GM19023 (cell line): ENCODE measurements around the gene NABP1.

Experiments used
- ATAC-seq: cut with Tn5 transposase; IDR thresholded peaks from one replicate; pipeline ENCODE4 v1.9.1; 2021; ENCODE audit warnings: mild to moderate bottlenecking, moderate library complexity; ENCODE audit not compliant: unreplicated experiment

NABP1 gene

GRCh38 chr2:191678437-191679100 lies 633 bp downstream of the NABP1 start:
- peak; percentile 11 for ATAC-seq

GRCh38 chr2:191679818-191680600 lies 2.1 kb downstream of the NABP1 start:
- no peak for ATAC-seq

GRCh38 chr2:191680639-191681038 lies 2.7 kb downstream of the NABP1 start:
- no peak for ATAC-seq

- no peak for ATAC-seq
Observed at GRCh38 chr2:191682126-191682525, 4.2 kb downstream of the NABP1 start.

GRCh38 chr2:191686066-191686465 lies 8.1 kb downstream of the NABP1 start:
- ATAC-seq: no peak

GRCh38 chr2:191686729-191687128 lies 8.8 kb downstream of the NABP1 start:
- no peak for ATAC-seq

- ATAC-seq: no peak
Observed at GRCh38 chr2:191687867-191688266, 9.9 kb downstream of the NABP1 start.

- no peak for ATAC-seq
Observed at GRCh38 chr2:191688934-191689695, 11.2 kb downstream of the NABP1 start.

GRCh38 chr2:191690327-191690726 lies 12.4 kb downstream of the NABP1 start:
- no peak for ATAC-seq

- peak; percentile 62 for ATAC-seq
Observed at GRCh38 chr2:191691016-191691735, 13.2 kb downstream of the NABP1 start.

- ATAC-seq: no peak
Observed at GRCh38 chr2:191691898-191692297, 14.0 kb downstream of the NABP1 start.

GRCh38 chr2:191692502-191693115 lies 14.7 kb downstream of the NABP1 start:
- no peak for ATAC-seq

GRCh38 chr2:191693166-191693565 lies 15.2 kb downstream of the NABP1 start:
- ATAC-seq: no peak

- peak; percentile 41 for ATAC-seq
Observed at GRCh38 chr2:191693778-191694177, 15.8 kb downstream of the NABP1 start.

GRCh38 chr2:191696001-191696400 lies 18.1 kb downstream of the NABP1 start:
- ATAC-seq: no peak

GRCh38 chr2:191696966-191697365 lies 19.0 kb downstream of the NABP1 start:
- no peak for ATAC-seq

GRCh38 chr2:191697870-191698269 lies 19.9 kb downstream of the NABP1 start:
- ATAC-seq: no peak

GRCh38 chr2:191699341-191699945 lies 21.5 kb downstream of the NABP1 start:
- no peak for ATAC-seq

- no peak for ATAC-seq
Observed at GRCh38 chr2:191701029-191701428, 23.1 kb downstream of the NABP1 start.

GRCh38 chr2:191701696-191702095 lies 23.8 kb downstream of the NABP1 start:
- no peak for ATAC-seq
